ENCODE measurements around the gene DLX4.

DLX4 gene

DNA sequence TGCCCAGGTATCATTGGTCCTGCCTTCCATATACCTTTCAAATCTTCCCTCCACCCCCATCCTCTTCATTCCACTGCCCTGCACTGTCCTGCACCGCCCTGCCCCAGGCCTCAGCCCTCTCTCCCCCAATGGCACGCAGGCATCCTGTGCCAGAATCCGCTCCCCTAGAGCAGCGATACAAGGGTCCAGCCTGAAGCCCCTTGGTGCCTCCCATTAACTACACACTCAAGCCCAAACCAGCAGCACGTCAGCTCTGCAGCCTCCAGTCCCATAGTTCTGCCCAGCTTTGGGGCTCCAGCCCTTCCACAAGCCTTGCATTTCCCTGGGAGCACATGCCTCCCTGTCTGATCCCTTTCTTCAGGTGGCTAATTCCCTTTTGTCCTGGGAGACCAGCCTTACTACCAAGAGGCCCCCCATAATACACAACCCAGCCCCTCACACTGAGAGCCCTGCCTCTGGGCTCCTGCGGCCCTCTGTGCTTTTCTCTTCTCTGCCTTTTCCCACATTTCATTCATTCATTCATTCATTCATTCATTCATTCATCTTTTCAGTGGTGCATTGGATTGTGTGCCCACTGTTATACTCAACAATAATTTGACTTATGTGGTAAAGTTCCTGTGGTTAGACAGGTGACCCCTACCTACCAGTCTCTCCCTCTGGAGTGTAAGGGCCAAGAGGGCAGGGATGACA is 52.8 kb downstream of the DLX4 start:
- DNase-seq = no peak

DNA sequence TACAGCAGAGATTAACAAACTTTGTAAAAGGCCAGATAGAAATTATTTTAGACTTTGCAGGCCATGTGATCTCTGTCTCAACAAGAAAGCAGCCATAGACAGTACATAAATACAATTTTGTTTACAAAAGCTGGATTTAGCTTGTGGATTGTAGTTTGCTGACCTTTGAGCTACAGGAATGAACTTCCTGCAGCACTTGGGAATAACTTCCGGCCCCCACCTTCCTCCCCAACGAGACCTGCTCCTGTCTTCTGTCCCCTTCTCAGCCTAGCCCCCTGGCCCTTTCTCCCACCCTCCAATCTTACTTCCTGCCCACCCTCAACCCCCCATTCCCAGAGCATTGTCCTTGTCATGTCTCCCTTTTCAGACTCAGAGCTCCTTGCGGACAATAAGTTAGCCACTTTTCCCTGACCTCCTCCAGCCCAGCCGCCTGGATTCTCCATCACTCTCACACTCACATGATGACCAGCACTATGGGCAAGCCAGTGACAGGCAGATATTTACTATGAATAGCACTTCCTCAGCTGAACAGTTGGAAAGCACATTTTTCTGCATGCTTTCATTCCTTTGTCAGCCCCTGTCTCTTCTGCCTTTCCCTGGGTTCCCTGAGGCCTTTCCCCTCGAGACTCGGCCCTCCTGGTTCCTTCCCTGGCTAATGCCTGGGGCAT is 53.6 kb downstream of the DLX4 start:
- no peak for DNase-seq

DNA sequence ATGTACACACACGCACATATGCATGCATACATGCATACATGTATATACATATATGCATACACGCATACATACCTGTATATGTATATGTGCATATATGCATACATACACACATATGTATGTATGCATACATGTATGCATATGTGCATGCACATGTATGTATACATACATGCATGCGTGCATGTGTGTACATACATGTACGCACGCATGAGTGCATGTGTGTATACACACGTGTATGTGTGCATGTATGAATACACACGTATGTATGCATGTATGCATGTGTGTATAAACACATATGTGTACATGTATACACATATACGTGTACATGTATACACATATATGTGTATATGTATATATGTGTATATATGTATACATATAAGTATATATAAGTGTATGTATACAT is 54.5 kb downstream of the DLX4 start:
- DNase-seq = no peak
